MCF 10A (cell line): ENCODE data around the gene RNF148. TPM values are rescaled to one million over a fixed set of nuclear protein-coding genes. Genes with fewer than 3 reads are reported as not detected.

Experiments used
- BruUV-seq: library from RNA; stranded (reverse); fragments of 400-500 nt; replicated peaks from 2 replicates; lab custom pipeline; 2021; lab: Mats Ljungman, UMichigan
- CTCF ChIA-PET: fragments of 300-600 bp; sonication (Branson Sonifier 250); formaldehyde crosslinking; extraction: SDS; loops from one replicate; lab custom pipeline; 2021; ENCODE audit warnings: antibody characterized with exemption, inconsistent platforms; lab: Yijun Ruan, JAX
- POLR2A ChIA-PET: fragments of 300-600, 350-650 bp; sonication (Branson Sonifier 250); formaldehyde crosslinking; extraction: SDS; loops from one replicate; lab custom pipeline; 2020; ENCODE audit warnings: antibody characterized with exemption, inconsistent platforms; lab: Yijun Ruan, JAX
- DNase-seq: peaks from one replicate; pipeline ENCODE4 v3.0.0-alpha.2; 2018; ENCODE audit not compliant: unreplicated experiment
- H3K27ac Mint-ChIP-seq: one replicate; pipeline ENCODE4 v1.8.0; 2022; ENCODE audit warnings: mild to moderate bottlenecking, low read depth, mixed read lengths; ENCODE audit not compliant: unreplicated experiment
- H3K27me3 Mint-ChIP-seq: one replicate; pipeline ENCODE4 v1.8.0; 2022; ENCODE audit warnings: mixed read lengths; ENCODE audit not compliant: insufficient read depth, unreplicated experiment
- H3K36me3 Mint-ChIP-seq: one replicate; pipeline ENCODE4 v1.8.0; 2022; ENCODE audit warnings: mild to moderate bottlenecking, moderate library complexity, mixed read lengths; ENCODE audit not compliant: insufficient read depth, unreplicated experiment
- H3K4me1 Mint-ChIP-seq: one replicate; pipeline ENCODE4 v1.8.0; 2022; ENCODE audit warnings: mixed read lengths; ENCODE audit not compliant: insufficient read depth, unreplicated experiment
- H3K4me3 Mint-ChIP-seq: one replicate; pipeline ENCODE4 v1.8.0; 2022; ENCODE audit warnings: mild to moderate bottlenecking, moderate library complexity, mixed read lengths; ENCODE audit not compliant: unreplicated experiment
- H3K9me3 Mint-ChIP-seq: one replicate; pipeline ENCODE4 v1.8.0; 2022; ENCODE audit warnings: mixed read lengths; ENCODE audit not compliant: unreplicated experiment
- intact Hi-C: fragments of 100-400 bp; cut with micrococcal nuclease; formaldehyde crosslinking; loops from 2 replicates; pipeline ENCODE4 v1.14.1; 2022
- total RNA-seq: library from RNA; stranded (reverse); gene quantifications from 2 replicates; pipeline ENCODE4 v1.2.3, GENCODE V29; 2022
- TF ChIP-seq, protein P1 (sequence below): fragments of 200-600 bp; IDR thresholded peaks from one replicate; pipeline ENCODE4 v1.8.0; 2022; ENCODE audit warnings: antibody characterized with exemption, mild to moderate bottlenecking; ENCODE audit not compliant: unreplicated experiment

RNF148 gene
- total RNA-seq, 1 experiment from 2014 or later: 0.63 TPM

GRCh38 chr7:122727354-122727753 lies 24.6 kb upstream of the RNF148 start:
- no peak overlapping the region for H3K27ac Mint-ChIP-seq
- DNase-seq: no peak
- no peak overlapping the region for H3K4me3 Mint-ChIP-seq
- CTCF ChIA-PET: interaction anchor here (0.6 to 1.8 kb wide), 2 partner anchors 9 to 1935 kb away, joined by 4 to 6 read pairs; no protein-coding TSS in a partner anchor
- H3K4me1 Mint-ChIP-seq: no peaks in the 10 kb centered on the region
- no peaks in the 10 kb centered on the region for H3K9me3 Mint-ChIP-seq
- TF ChIP-seq, protein P1, sequence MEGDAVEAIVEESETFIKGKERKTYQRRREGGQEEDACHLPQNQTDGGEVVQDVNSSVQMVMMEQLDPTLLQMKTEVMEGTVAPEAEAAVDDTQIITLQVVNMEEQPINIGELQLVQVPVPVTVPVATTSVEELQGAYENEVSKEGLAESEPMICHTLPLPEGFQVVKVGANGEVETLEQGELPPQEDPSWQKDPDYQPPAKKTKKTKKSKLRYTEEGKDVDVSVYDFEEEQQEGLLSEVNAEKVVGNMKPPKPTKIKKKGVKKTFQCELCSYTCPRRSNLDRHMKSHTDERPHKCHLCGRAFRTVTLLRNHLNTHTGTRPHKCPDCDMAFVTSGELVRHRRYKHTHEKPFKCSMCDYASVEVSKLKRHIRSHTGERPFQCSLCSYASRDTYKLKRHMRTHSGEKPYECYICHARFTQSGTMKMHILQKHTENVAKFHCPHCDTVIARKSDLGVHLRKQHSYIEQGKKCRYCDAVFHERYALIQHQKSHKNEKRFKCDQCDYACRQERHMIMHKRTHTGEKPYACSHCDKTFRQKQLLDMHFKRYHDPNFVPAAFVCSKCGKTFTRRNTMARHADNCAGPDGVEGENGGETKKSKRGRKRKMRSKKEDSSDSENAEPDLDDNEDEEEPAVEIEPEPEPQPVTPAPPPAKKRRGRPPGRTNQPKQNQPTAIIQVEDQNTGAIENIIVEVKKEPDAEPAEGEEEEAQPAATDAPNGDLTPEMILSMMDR: no peak
- no TSS peak for BruUV-seq
- no peaks in the 10 kb centered on the region for H3K36me3 Mint-ChIP-seq
- intact Hi-C loops: no loop called here
- no peaks in the 10 kb centered on the region for H3K27me3 Mint-ChIP-seq
- POLR2A ChIA-PET: no interaction called here

DNA sequence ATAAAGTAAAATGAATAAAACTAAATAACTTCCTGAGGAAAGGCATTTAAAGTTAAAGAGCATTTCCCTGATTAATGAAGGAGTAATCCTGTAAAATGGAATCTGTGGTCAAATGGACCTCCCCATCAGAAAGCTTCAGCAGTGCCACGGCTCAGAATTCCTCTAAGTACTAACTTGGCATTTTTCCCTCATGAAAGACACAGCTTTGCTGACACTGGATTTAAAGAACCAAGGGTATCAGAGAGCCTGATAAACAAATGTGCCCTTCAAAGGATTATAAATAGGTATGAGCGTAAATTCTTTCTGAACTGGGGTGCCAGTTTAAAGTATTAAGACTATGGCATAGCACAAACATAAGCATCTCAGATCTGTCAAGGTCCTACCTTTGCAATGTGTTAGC lies 24.2 kb upstream of the RNF148 start:
- H3K27ac Mint-ChIP-seq: no peak overlapping the region
- CTCF ChIA-PET: interaction anchor here (0.6 to 1.8 kb wide), 2 partner anchors 10 to 1935 kb away, joined by 4 to 6 read pairs; no protein-coding TSS in a partner anchor
- DNase-seq: no peak
- H3K4me3 Mint-ChIP-seq: no peak overlapping the region
- no TSS peak for BruUV-seq
- intact Hi-C loops: no loop called here
- no peaks in the 10 kb centered on the region for H3K4me1 Mint-ChIP-seq
- H3K9me3 Mint-ChIP-seq: no peaks in the 10 kb centered on the region
- H3K36me3 Mint-ChIP-seq: no peaks in the 10 kb centered on the region
- POLR2A ChIA-PET: no interaction called here
- TF ChIP-seq, protein P1: no peak
- H3K27me3 Mint-ChIP-seq: no peaks in the 10 kb centered on the region

DNA sequence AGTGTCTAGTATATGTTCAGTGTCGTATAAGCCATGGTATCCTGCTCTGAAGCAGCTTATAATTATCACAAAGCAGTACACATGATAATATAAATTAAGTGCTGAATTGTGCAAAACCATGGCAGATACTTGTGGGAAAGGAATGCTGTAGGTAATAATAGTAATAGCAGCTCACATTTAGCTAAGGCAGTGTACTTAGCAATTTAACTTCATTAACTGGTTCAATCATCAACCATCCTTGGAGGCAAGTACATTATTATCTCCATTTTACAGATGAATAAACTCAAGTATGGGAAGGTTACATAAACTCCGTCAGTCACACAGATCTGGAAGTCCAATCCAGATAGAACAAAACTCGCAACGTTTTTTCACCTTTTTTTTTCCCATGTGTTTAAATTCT lies 21.6 kb upstream of the RNF148 start:
- H3K36me3 Mint-ChIP-seq: no peaks in the 10 kb centered on the region
- H3K4me3 Mint-ChIP-seq: no peak overlapping the region
- intact Hi-C loops: no loop called here
- TF ChIP-seq, protein P1: no peak
- H3K27me3 Mint-ChIP-seq: no peaks in the 10 kb centered on the region
- DNase-seq: no peak
- ChIA-PET CTCF (no interaction called here), POLR2A (no interaction called here)
- H3K9me3 Mint-ChIP-seq: no peaks in the 10 kb centered on the region
- no peaks in the 10 kb centered on the region for H3K4me1 Mint-ChIP-seq
- no peak overlapping the region for H3K27ac Mint-ChIP-seq
- BruUV-seq: no TSS peak

DNA sequence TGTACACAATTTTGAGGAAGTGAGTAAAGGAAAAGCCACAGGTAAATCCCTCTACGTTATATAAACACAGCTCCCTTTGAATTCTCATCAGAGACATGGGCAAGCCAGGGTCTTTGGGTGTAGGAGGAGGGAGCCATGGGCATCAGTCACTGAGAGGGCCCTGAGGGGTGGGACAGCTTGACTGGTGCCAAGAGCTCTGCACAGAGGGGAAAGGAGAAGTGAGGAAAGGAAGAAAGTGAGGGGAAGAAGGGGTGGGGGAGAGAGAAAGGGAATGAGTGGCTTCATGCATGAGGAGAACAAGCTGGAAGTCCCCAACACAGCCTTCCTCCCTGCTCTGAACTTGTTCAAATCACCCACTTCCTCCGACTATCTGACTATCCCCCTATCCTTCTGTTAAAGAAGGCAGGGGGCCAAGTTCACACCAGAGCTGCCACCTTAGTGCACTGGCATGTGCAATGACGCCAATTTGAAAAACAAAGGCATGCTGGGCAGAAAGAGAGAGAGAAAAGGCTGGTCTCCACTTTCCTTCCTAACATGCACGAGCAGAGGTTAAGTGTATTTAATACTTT lies 16.4 kb upstream of the RNF148 start:
- no peaks in the 10 kb centered on the region for H3K9me3 Mint-ChIP-seq
- no peak overlapping the region for H3K4me3 Mint-ChIP-seq
- H3K4me1 Mint-ChIP-seq: no peaks in the 10 kb centered on the region
- ChIA-PET POLR2A (interaction anchor here (1.5 kb wide), 1 partner anchor 17 kb away, joined by 3 read pairs; no protein-coding TSS in a partner anchor), CTCF (interaction anchor here (0.7 to 0.9 kb wide), 4 partner anchors 14 to 120 kb away, joined by 3 to 4 read pairs (median 4); no protein-coding TSS in a partner anchor)
- DNase-seq: no peak
- intact Hi-C loops: no loop called here
- TF ChIP-seq, protein P1: no peak
- H3K27me3 Mint-ChIP-seq: no peaks in the 10 kb centered on the region
- BruUV-seq: no TSS peak
- no peaks in the 10 kb centered on the region for H3K36me3 Mint-ChIP-seq
- H3K27ac Mint-ChIP-seq: no peak overlapping the region
